Tibial nerve (tissue), 3 donors: ENCODE measurements around the gene ETFRF1.

Experiments
- CTCF ChIP-seq, 5 experiments: fragments of 200-600 bp in 3 of 5; fragments of 450-650 bp in 2 of 5; sonication (generic) in 3 of 5; IDR thresholded peaks; one replicate each; pipeline ENCODE4 v1.5.1; 2016 to 2019; ENCODE audit warnings: antibody characterized with exemption in 5 of 5, mild to moderate bottlenecking in 3 of 5, moderate library complexity in 2 of 5
- POLR2A ChIP-seq, 2 donors: fragments of 450-650 bp; IDR thresholded peaks; one replicate each; pipeline ENCODE4 v1.6.1; 2017; ENCODE audit warnings: antibody characterized with exemption in 2 of 2, mild to moderate bottlenecking in 2 of 2, moderate library complexity in 2 of 2

- TF ChIP-seq POLR2A (IDR thresholded peaks at IDR 0.05) (no peak), CTCF (IDR thresholded peaks at IDR 0.05) (no peak)
Observed at GRCh38 chr12:25146686-25147085, 48.4 kb upstream of the ETFRF1 start.
